HepG2 (cell line): ENCODE data around the gene HS3ST1. TPM values are rescaled to one million over a fixed set of nuclear protein-coding genes. Genes with fewer than 3 reads are reported as not detected.

Experiments used
- ATAC-seq: fragments of 200-7000 bp; cut with Tn5 transposase; 3 replicates; pipeline ENCODE4 v1.9.1; 2020; ENCODE audit warnings: mild to moderate bottlenecking, moderate library complexity
- BruUV-seq: library from RNA; stranded (reverse); fragments of 400-500 nt; replicated peaks from 2 replicates; lab custom pipeline; 2021; lab: Mats Ljungman, UMichigan
- CTCF ChIA-PET: fragments of 300-600 bp; formaldehyde crosslinking; extraction: SDS; loops from one replicate; lab custom pipeline; 2021; ENCODE audit warnings: low total read pairs, inconsistent platforms, low intra/inter-chr PET ratio; lab: Yijun Ruan, JAX
- POLR2A ChIA-PET: fragments of 350-600 bp; sonication (Branson Sonifier 250); formaldehyde crosslinking; loops from one replicate; lab custom pipeline; 2020; ENCODE audit warnings: antibody characterized with exemption, inconsistent platforms; lab: Yijun Ruan, JAX
- DNase-seq: peaks from one replicate; pipeline ENCODE4 v3.0.0-alpha.2; 2015; ENCODE audit warnings: low spot score
- FAIRE-seq: peaks from 3 replicates; lab custom pipeline; 2011; peaks lifted over from hg19 to GRCh38; lab: Jason Lieb, UNC
- H2AFZ ChIP-seq: one replicate; pipeline ENCODE4 v1.6.1; 2011; ENCODE audit warnings: low read length, inconsistent platforms
- H3K27ac ChIP-seq: fragments of 300-600 bp; 3 replicates; pipeline ENCODE4 v1.8.0; 2011; ENCODE audit warnings: mixed run types, mild to moderate bottlenecking, mixed read lengths, low read length, inconsistent platforms; ENCODE audit not compliant: insufficient read depth; ENCODE audit errors: extremely low read length
- H3K27me3 ChIP-seq, 2 experiments: fragments of 200-600 bp in 1 of 2; 2 replicates in 1 of 2; 3 replicates in 1 of 2; pipeline versions ENCODE4 v1.6.0 to v1.8.0; 2011; ENCODE audit warnings: low read length in 2 of 2, mild to moderate bottlenecking in 2 of 2, moderate library complexity in 2 of 2, inconsistent platforms in 1 of 2; ENCODE audit not compliant: insufficient read depth in 2 of 2, control insufficient read depth in 1 of 2
- H3K36me3 ChIP-seq, 2 experiments: fragments of 200-600 bp in 1 of 2; replicated peaks in 1 of 2; 2 replicates in 1 of 2; 3 replicates in 1 of 2; pipeline versions ENCODE4 v1.5.1 to v1.8.0; 2011; ENCODE audit warnings: low read length in 2 of 2, inconsistent platforms in 1 of 2; ENCODE audit not compliant: insufficient read depth in 2 of 2, control insufficient read depth in 1 of 2
- H3K4me1 ChIP-seq: 2 replicates; pipeline ENCODE4 v1.5.1; 2012; ENCODE audit warnings: low read length, inconsistent platforms; ENCODE audit not compliant: insufficient read depth
- H3K4me2 ChIP-seq: 2 replicates; pipeline ENCODE4 v1.6.0; 2011; ENCODE audit warnings: low read depth, low read length, inconsistent platforms
- H3K4me3 ChIP-seq, 3 experiments: fragments of 200-600 bp in 1 of 3; sonication (generic), shearing (Covaris generic) in 1 of 3; replicated peaks in 1 of 3; 2 replicates each; pipeline ENCODE4 v1.5.1; 2011 to 2016; ENCODE audit warnings: low read length in 3 of 3, inconsistent platforms in 2 of 3, low read depth in 2 of 3, mild to moderate bottlenecking in 2 of 3, control low read depth in 1 of 3, mixed read lengths in 1 of 3; ENCODE audit not compliant: insufficient read depth in 1 of 3
- H3K79me2 ChIP-seq: one replicate; pipeline ENCODE4 v1.6.1; 2011; ENCODE audit warnings: low read length, inconsistent platforms; ENCODE audit not compliant: insufficient read depth
- H3K9ac ChIP-seq: 2 replicates; pipeline ENCODE4 v1.6.0; 2011; ENCODE audit warnings: mild to moderate bottlenecking, low read depth, low read length, inconsistent platforms; ENCODE audit not compliant: insufficient read depth
- H3K9me3 ChIP-seq: 2 replicates; pipeline ENCODE4 v1.5.1; 2012; ENCODE audit warnings: mild to moderate bottlenecking, low read length
- H4K20me1 ChIP-seq: 2 replicates; pipeline ENCODE4 v1.6.0; 2011; ENCODE audit warnings: inconsistent platforms, mild to moderate bottlenecking, low read length, moderate library complexity; ENCODE audit not compliant: insufficient read depth
- ARHGAP35 ChIP-seq: sonication (generic); formaldehyde crosslinking; IDR thresholded peaks from 2 replicates; pipeline ENCODE4 v1.9.0; 2022; ENCODE audit warnings: mild to moderate bottlenecking, inconsistent platforms, moderate library complexity, missing genetic modification reagents, borderline replicate concordance
- MAZ ChIP-seq, 2 experiments: sonication (generic) in 1 of 2; formaldehyde crosslinking in 1 of 2; IDR thresholded peaks; 2 replicates each; pipeline versions ENCODE4 v1.5.0 to v1.6.1; 2012 to 2020; ENCODE audit warnings: low read depth in 2 of 2, mild to moderate bottlenecking in 2 of 2, borderline replicate concordance in 1 of 2, improper control_type of control experiment in 1 of 2, low read length in 1 of 2, missing genetic modification reagents in 1 of 2, moderate library complexity in 1 of 2
- MED8 ChIP-seq: sonication (generic); formaldehyde crosslinking; IDR thresholded peaks from 2 replicates; pipeline ENCODE4 v1.8.1; 2023; ENCODE audit warnings: mild to moderate bottlenecking, missing genetic modification reagents; ENCODE audit not compliant: insufficient replicate concordance
- NR2F1 ChIP-seq, 2 experiments: fragments of 450-650 bp in 1 of 2; formaldehyde crosslinking in 1 of 2; IDR thresholded peaks; 2 replicates each; pipeline versions ENCODE4 v1.5.0 to v1.6.1; 2016 to 2020; ENCODE audit warnings: mild to moderate bottlenecking in 1 of 2, missing compliant biosample characterization in 1 of 2, missing genetic modification reagents in 1 of 2, moderate library complexity in 1 of 2
- POLR2A ChIP-seq, 2 experiments: IDR thresholded peaks; 2 replicates each; pipeline ENCODE4 v1.6.1; 2011; ENCODE audit warnings: low read depth in 2 of 2, low read length in 2 of 2, mild to moderate bottlenecking in 1 of 2, moderate library complexity in 1 of 2; ENCODE audit not compliant: insufficient read depth in 1 of 2
- RAD51 ChIP-seq: fragments of 450-650 bp; IDR thresholded peaks from 2 replicates; pipeline ENCODE4 v1.6.1; 2016; ENCODE audit warnings: borderline replicate concordance
- ZNF580 ChIP-seq: IDR thresholded peaks from 2 replicates; pipeline ENCODE4 v1.6.1; 2016; ENCODE audit warnings: low read depth, borderline replicate concordance
- ZNF652 ChIP-seq: IDR thresholded peaks from 2 replicates; pipeline ENCODE4 v1.6.1; 2016; ENCODE audit warnings: low read depth, borderline replicate concordance
- WGBS: methylation state at CpG from one replicate; pipeline ENCODE4 v1.1.6; 2017; ENCODE audit warnings: low lambda C conversion rate; 5-methylcytosine and 5-hydroxymethylcytosine counted together
- in situ Hi-C: cut with HindIII; loops from 2 replicates; pipeline ENCODE4 v1.10.0; 2017; ENCODE audit warnings: low pct_unique_long_range_greater_than_20kb; ENCODE audit not compliant: extremely low pct_ligation_motif_present
- intact Hi-C: fragments of 100-400 bp; cut with micrococcal nuclease; formaldehyde crosslinking; loops from one replicate; pipeline ENCODE4 v1.10.0; 2022; ENCODE audit not compliant: unreplicated experiment
- polyA plus RNA-seq, 8 experiments: library from polyadenylated mRNA; depleted of rRNA in 3 of 8; stranded (reverse) in 7 of 8; unstranded in 1 of 8; fragments of >200 nt; fragmentation: Illumina TruSeq in 4 of 8; extraction: Trizol in 4 of 8; gene quantifications; 2 replicates each; pipeline versions ENCODE4 v1.2.1 to v1.2.3, GENCODE V29; 2011 to 2016; ENCODE audit warnings: low read depth in 4 of 8, missing spikeins in 1 of 8, mixed read lengths in 1 of 8; ENCODE audit not compliant: insufficient read depth in 1 of 8
- total RNA-seq, 5 experiments: library from RNA; depleted of rRNA; stranded (reverse); fragments of >200 nt; fragmentation: Illumina TruSeq; extraction: Trizol; gene quantifications; 2 replicates each; pipeline ENCODE4 v1.2.3, GENCODE V29; 2016; ENCODE audit warnings: low read depth in 1 of 5
- TF ChIP-seq, protein P1 (sequence below): sonication (generic); formaldehyde crosslinking; IDR thresholded peaks from 2 replicates; pipeline ENCODE4 v1.5.0; 2020; ENCODE audit warnings: missing genetic modification reagents, mild to moderate bottlenecking, borderline replicate concordance

Gene HS3ST1
- total and polyA plus RNA-seq, 2 of the 13 experiments (the other 11 are each of a cell fraction or from before 2014, with no cell fraction given): not detected

GRCh38 chr4:11412211-11412610 lies 16.5 kb downstream of the HS3ST1 start:
- in situ Hi-C loops: loop anchor here (25.0 kb wide), 1 partner anchor 1250 kb away; no protein-coding TSS in a partner anchor

More at GRCh38 chr4:11412211-11412610, 16.5 kb downstream of the HS3ST1 start:
- no peak overlapping the region for H3K27ac ChIP-seq
- ChIA-PET CTCF (no interaction called here), POLR2A (no interaction called here)
- no peaks in the 10 kb centered on the region for H4K20me1 ChIP-seq
- H3K4me1 ChIP-seq: no peaks in the 10 kb centered on the region
- no peak overlapping the region for H3K4me2 ChIP-seq
- BruUV-seq: no TSS peak
- WGBS: 11% methylated on average over 4 of the region's 4 CpGs
- TF ChIP-seq ARHGAP35: no peak
- no peak for TF ChIP-seq MED8 (CRISPR knock-in tag)
- no peak for TF ChIP-seq ZNF580 (CRISPR knock-in tag)
- no peak for TF ChIP-seq POLR2A (IDR thresholded peaks at IDR 0.05; ENCODE audit: insufficient read depth in 1 of 2, low read depth in 2 of 2, low read length in 2 of 2)
- no peak for TF ChIP-seq NR2F1 (CRISPR knock-in tag; IDR thresholded peaks at IDR 0.05)
- no peak for TF ChIP-seq ZNF652 (CRISPR knock-in tag)
- TF ChIP-seq RAD51: no peak
- TF ChIP-seq, protein P1, sequence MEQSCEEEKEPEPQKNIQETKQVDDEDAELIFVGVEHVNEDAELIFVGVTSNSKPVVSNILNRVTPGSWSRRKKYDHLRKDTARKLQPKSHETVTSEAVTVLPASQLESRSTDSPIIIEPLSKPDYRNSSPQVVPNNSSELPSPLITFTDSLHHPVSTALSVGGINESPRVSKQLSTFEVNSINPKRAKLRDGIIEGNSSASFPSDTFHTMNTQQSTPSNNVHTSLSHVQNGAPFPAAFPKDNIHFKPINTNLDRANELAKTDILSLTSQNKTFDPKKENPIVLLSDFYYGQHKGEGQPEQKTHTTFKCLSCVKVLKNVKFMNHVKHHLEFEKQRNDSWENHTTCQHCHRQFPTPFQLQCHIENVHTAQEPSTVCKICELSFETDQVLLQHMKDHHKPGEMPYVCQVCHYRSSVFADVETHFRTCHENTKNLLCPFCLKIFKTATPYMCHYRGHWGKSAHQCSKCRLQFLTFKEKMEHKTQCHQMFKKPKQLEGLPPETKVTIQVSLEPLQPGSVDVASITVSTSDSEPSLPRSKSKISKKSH (CRISPR knock-in tag): no peak
- no peak for TF ChIP-seq MAZ (IDR thresholded peaks at IDR 0.05; ENCODE audit: borderline replicate concordance, low read depth, low read length)
- no peak for TF ChIP-seq MAZ (CRISPR knock-in tag; IDR thresholded peaks at IDR 0.05; ENCODE audit: low read depth)
- ATAC-seq (no peak), DNase-seq (no peak), FAIRE-seq (no peak)
- no peaks in the 10 kb centered on the region for H3K36me3 ChIP-seq
- no peak overlapping the region for H3K4me3 ChIP-seq
- H2AFZ ChIP-seq: no peak overlapping the region
- no peaks in the 10 kb centered on the region for H3K79me2 ChIP-seq
- no peak overlapping the region for H3K9ac ChIP-seq
- no peaks in the 10 kb centered on the region for H3K9me3 ChIP-seq
- H3K27me3 ChIP-seq: no peaks in the 10 kb centered on the region
- intact Hi-C loops: no loop called here
